Renal cortex interstitium (tissue), 11 donors: ENCODE measurements around the gene FGD3. TPM values are rescaled to one million over a fixed set of nuclear protein-coding genes. Genes with fewer than 3 reads are reported as not detected.

Experiments
- DNase-seq, 11 donors: peaks; one replicate each; pipeline ENCODE4 v3.0.0-alpha.2; 2013; ENCODE audit warnings: low read depth in 9 of 11, low spot score in 4 of 11; ENCODE audit errors: extremely low read depth in 1 of 11
- polyA plus RNA-seq, 3 donors: library from polyadenylated mRNA; unstranded; fragments of 120-200 nt; gene quantifications; one replicate each; pipeline ENCODE4 v1.2.1, GENCODE V29; 2013; ENCODE audit not compliant: insufficient read length in 3 of 3

Gene FGD3
- polyA plus RNA-seq, 3 donors = 3.3 to 5.8 (median 5.3) TPM

- DNase-seq = no peak
Observed at GRCh38 chr9:93039976-93040375, 92.7 kb downstream of the FGD3 start.

- no peak for DNase-seq
Observed at GRCh38 chr9:93040409-93040808, 93.1 kb downstream of the FGD3 start.

GRCh38 chr9:93041108-93041802 is 93.9 kb downstream of the FGD3 start:
- DNase-seq = no peak

- no peak for DNase-seq
Observed at GRCh38 chr9:93043122-93043521, 95.8 kb downstream of the FGD3 start.

GRCh38 chr9:93045521-93045920 is 98.2 kb downstream of the FGD3 start:
- DNase-seq = no peak

- DNase-seq = no peak
Observed at GRCh38 chr9:93048566-93049448, 101.5 kb downstream of the FGD3 start.

GRCh38 chr9:93049491-93049890 is 102.2 kb downstream of the FGD3 start:
- no peak for DNase-seq

GRCh38 chr9:93050231-93050630 is 102.9 kb downstream of the FGD3 start:
- DNase-seq = no peak

GRCh38 chr9:93051680-93052089 is 104.4 kb downstream of the FGD3 start:
- DNase-seq = no peak

GRCh38 chr9:93052791-93053540 is 105.6 kb downstream of the FGD3 start:
- DNase-seq = no peak

- no peak for DNase-seq
Observed at GRCh38 chr9:93053781-93054331, 106.5 kb downstream of the FGD3 start.

- DNase-seq = no peak
Observed at GRCh38 chr9:93054758-93055704, 107.7 kb downstream of the FGD3 start.

- no peak for DNase-seq
Observed at GRCh38 chr9:93057042-93057702, 109.8 kb downstream of the FGD3 start.

GRCh38 chr9:93057703-93058354 is 110.5 kb downstream of the FGD3 start:
- DNase-seq = no peak

- peak; percentile 47 to 82 (median 74) for DNase-seq
Observed at GRCh38 chr9:93058355-93059010, 111.2 kb downstream of the FGD3 start, which contains the start of gene SUSD3. SUSD3 (plus strand) TSS chr9:93058701; CDS start chr9:93058743, 42 bp downstream.

GRCh38 chr9:93059011-93059714 is 111.8 kb downstream of the FGD3 start:
- no peak for DNase-seq
